ENCODE measurements around the gene ECHS1. TPM values are rescaled to one million over a fixed set of nuclear protein-coding genes. Genes with fewer than 3 reads are reported as not detected.
"Not testable (repeated sequence)": the region's sequence is repeated elsewhere in the genome, so short reads cannot be mapped to it uniquely, and the experiment has no call there.

Gene ECHS1
- total RNA-seq, 1 experiment from 2014 or later, result 37.3 TPM

DNA sequence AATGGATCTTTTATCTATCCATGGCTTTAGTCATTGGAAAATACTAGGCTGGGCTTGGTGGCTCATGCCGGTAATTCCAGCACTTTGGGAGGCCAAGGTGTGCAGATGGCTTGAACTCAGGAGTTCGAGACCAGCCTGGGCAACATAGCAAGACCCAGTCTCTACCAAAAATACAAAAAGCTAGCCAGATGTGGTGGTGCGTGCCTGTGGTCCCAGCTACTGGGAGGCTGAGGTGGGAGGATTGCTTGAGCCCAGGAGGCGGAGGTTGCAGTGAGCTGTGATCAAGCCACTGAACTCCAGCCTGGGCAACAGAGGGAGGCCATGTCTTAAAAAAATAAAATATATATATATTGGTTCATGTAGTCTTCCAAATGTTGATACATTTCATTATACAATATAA is 13.8 kb upstream of the ECHS1 start:
- H3K9me3 ChIP-seq (ENCODE audit: low read length), result not testable (repeated sequence)

DNA sequence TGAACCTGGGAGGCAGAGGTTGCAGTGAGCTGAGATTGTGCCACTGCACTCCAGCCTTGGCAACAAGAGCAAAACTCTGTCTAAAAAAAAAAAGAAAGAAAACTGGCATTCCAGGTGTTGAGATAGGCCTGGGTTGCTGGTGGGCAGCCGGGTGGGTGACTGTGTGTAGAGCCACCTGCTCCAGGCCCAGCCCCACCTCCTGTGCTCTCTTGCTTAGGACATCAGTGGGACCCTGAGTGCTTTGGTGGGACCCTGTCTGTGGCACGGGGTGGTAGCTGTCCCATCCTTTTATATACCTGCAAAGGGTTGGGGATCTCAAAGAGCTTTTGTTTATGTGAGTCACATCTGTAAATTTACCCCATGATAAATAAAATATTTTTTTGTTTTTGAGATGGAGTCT is 12.1 kb upstream of the ECHS1 start:
- no peaks in the 10 kb centered on the region for H3K27me3 ChIP-seq (ENCODE audit: low read length)
- no peaks in the 10 kb centered on the region for H3K9me3 ChIP-seq (ENCODE audit: low read length)
- no peak overlapping the region for H3K9ac ChIP-seq (ENCODE audit: low read length)
- no peak overlapping the region for H3K27ac ChIP-seq (ENCODE audit: low read length)
- no peaks in the 10 kb centered on the region for H3K79me2 ChIP-seq (ENCODE audit: low read length)
- no peaks in the 10 kb centered on the region for H3K36me3 ChIP-seq (ENCODE audit: insufficient read depth, low read length)
- no peaks in the 10 kb centered on the region for H4K20me1 ChIP-seq (ENCODE audit: insufficient read depth, low read depth, low read length)
- H3K4me3 ChIP-seq (ENCODE audit: low read length), result no peak overlapping the region
- H3K4me2 ChIP-seq (ENCODE audit: low read depth, low read length, poor library complexity, severe bottlenecking), result no peak overlapping the region
- no peaks in the 10 kb centered on the region for H3K9me2 ChIP-seq (replicated peaks; ENCODE audit: insufficient read depth, low read length)
- no peak overlapping the region for H2AFZ ChIP-seq (ENCODE audit: low read length)
- peaks cover 20% of the 10 kb centered on the region for H3K4me1 ChIP-seq (ENCODE audit: low read length)
- no peak for DNase-seq

More for the DNA sequence above, 13.8 kb upstream of the ECHS1 start:
- H3K27me3 ChIP-seq (ENCODE audit: low read length); H3K36me3 ChIP-seq (ENCODE audit: insufficient read depth, low read length); H3K4me2 ChIP-seq (ENCODE audit: low read depth, low read length, poor library complexity, severe bottlenecking); H3K9ac ChIP-seq (ENCODE audit: low read length); H2AFZ ChIP-seq (ENCODE audit: low read length); H3K79me2 ChIP-seq (ENCODE audit: low read length); H4K20me1 ChIP-seq (ENCODE audit: insufficient read depth, low read depth, low read length); H3K27ac ChIP-seq (ENCODE audit: low read length); H3K4me3 ChIP-seq (ENCODE audit: low read length); DNase-seq; H3K9me2 ChIP-seq (replicated peaks; ENCODE audit: insufficient read depth, low read length): not testable (repeated sequence)
- peaks cover 31% of the 10 kb centered on the region for H3K4me1 ChIP-seq (ENCODE audit: low read length)

DNA sequence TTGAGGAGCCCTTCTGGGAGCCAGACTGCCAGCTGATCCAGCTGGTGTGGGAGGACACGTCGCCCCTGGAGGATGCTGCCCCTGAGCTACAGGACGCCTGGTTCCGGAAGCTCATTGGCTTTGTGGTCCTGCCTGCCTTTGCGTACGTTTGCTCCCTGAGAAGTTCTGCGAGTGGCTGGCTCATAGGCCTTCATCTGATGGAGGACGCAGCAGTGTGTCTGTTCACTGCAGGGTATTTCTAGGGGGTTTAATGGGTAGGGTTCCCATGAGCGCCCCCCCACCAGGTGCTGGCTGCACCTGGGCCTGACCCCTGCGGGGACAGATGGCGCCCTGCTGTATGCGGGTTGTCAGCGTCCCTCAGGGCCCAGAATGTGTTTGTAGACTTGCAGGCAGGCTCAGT is 10.9 kb upstream of the ECHS1 start:
- Histone ChIP-seq H3K9me2 (replicated peaks; ENCODE audit: insufficient read depth, low read length) (no peaks in the 10 kb centered on the region), H3K27me3 (ENCODE audit: low read length) (no peaks in the 10 kb centered on the region), H3K9ac (ENCODE audit: low read length) (no peak overlapping the region), H4K20me1 (ENCODE audit: insufficient read depth, low read depth, low read length) (no peaks in the 10 kb centered on the region), H2AFZ (ENCODE audit: low read length) (no peak overlapping the region), H3K36me3 (ENCODE audit: insufficient read depth, low read length) (no peaks in the 10 kb centered on the region), H3K9me3 (ENCODE audit: low read length) (no peaks in the 10 kb centered on the region), H3K79me2 (ENCODE audit: low read length) (no peaks in the 10 kb centered on the region), H3K4me2 (ENCODE audit: low read depth, low read length, poor library complexity, severe bottlenecking) (no peak overlapping the region), H3K4me3 (ENCODE audit: low read length) (no peak overlapping the region), H3K27ac (ENCODE audit: low read length) (no peak overlapping the region), H3K4me1 (ENCODE audit: low read length) (peaks cover 14% of the 10 kb centered on the region)
- no peak for DNase-seq

DNA sequence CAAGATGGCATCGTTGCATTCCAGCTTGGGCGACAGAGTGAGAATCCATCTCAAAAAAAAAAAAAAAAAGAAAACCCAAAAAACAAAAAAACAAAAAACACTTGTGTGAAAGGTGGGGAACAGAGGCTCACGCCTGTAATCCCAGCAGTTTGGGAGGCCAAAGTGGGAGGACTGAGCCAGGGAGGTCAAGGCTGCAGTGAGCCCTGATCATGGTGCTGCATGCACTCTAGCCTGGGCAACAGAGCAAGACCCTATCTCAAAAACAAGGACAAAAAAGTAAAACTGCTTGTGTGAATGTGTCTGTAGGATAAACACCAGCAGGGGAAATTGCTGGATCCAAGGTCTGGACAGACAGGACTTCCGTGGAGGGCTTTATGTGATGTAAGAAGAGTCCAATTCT is 10.4 kb upstream of the ECHS1 start:
- Histone ChIP-seq H3K9ac (ENCODE audit: low read length) (no peak overlapping the region), H4K20me1 (ENCODE audit: insufficient read depth, low read depth, low read length) (no peaks in the 10 kb centered on the region), H3K4me2 (ENCODE audit: low read depth, low read length, poor library complexity, severe bottlenecking) (no peak overlapping the region), H3K4me1 (ENCODE audit: low read length) (peaks cover 13% of the 10 kb centered on the region), H3K79me2 (ENCODE audit: low read length) (no peaks in the 10 kb centered on the region), H3K9me3 (ENCODE audit: low read length) (no peaks in the 10 kb centered on the region), H3K9me2 (replicated peaks; ENCODE audit: insufficient read depth, low read length) (no peaks in the 10 kb centered on the region), H3K4me3 (ENCODE audit: low read length) (no peak overlapping the region), H3K27ac (ENCODE audit: low read length) (no peak overlapping the region), H2AFZ (ENCODE audit: low read length) (no peak overlapping the region), H3K36me3 (ENCODE audit: insufficient read depth, low read length) (no peaks in the 10 kb centered on the region), H3K27me3 (ENCODE audit: low read length) (no peaks in the 10 kb centered on the region)
- no peak for DNase-seq

DNA sequence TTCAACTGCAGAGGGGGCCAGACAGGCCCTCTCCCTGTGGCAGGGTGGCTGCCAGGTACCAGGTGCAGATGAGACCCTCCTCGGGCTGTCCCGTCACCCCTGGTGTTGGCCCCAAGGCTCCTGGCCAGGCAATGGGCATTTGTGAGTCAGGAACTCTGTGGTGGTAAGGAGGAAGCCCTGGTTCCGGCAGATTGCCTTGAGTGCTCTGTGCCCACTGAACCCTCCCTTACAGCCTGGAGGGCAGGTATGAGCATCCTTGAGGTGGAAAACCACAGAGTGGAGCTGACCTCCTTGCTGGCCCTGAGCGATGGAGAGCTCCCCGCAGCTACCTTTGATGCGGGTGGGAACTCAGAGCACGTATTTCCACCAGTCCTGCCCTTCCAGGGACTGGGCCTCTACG is 7.9 kb upstream of the ECHS1 start:
- H3K27me3 ChIP-seq (ENCODE audit: low read length), result no peaks in the 10 kb centered on the region
- no peak overlapping the region for H3K27ac ChIP-seq (ENCODE audit: low read length)
- no peaks in the 10 kb centered on the region for H3K36me3 ChIP-seq (ENCODE audit: insufficient read depth, low read length)
- DNase-seq, result no peak
- no peak overlapping the region for H3K4me2 ChIP-seq (ENCODE audit: low read depth, low read length, poor library complexity, severe bottlenecking)
- H3K9me3 ChIP-seq (ENCODE audit: low read length), result no peaks in the 10 kb centered on the region
- H3K4me3 ChIP-seq (ENCODE audit: low read length), result no peak overlapping the region
- no peak overlapping the region for H2AFZ ChIP-seq (ENCODE audit: low read length)
- no peaks in the 10 kb centered on the region for H3K79me2 ChIP-seq (ENCODE audit: low read length)
- H4K20me1 ChIP-seq (ENCODE audit: insufficient read depth, low read depth, low read length), result no peaks in the 10 kb centered on the region
- H3K4me1 ChIP-seq (ENCODE audit: low read length), result peaks cover 17% of the 10 kb centered on the region
- no peaks in the 10 kb centered on the region for H3K9me2 ChIP-seq (replicated peaks; ENCODE audit: insufficient read depth, low read length)
- no peak overlapping the region for H3K9ac ChIP-seq (ENCODE audit: low read length)

DNA sequence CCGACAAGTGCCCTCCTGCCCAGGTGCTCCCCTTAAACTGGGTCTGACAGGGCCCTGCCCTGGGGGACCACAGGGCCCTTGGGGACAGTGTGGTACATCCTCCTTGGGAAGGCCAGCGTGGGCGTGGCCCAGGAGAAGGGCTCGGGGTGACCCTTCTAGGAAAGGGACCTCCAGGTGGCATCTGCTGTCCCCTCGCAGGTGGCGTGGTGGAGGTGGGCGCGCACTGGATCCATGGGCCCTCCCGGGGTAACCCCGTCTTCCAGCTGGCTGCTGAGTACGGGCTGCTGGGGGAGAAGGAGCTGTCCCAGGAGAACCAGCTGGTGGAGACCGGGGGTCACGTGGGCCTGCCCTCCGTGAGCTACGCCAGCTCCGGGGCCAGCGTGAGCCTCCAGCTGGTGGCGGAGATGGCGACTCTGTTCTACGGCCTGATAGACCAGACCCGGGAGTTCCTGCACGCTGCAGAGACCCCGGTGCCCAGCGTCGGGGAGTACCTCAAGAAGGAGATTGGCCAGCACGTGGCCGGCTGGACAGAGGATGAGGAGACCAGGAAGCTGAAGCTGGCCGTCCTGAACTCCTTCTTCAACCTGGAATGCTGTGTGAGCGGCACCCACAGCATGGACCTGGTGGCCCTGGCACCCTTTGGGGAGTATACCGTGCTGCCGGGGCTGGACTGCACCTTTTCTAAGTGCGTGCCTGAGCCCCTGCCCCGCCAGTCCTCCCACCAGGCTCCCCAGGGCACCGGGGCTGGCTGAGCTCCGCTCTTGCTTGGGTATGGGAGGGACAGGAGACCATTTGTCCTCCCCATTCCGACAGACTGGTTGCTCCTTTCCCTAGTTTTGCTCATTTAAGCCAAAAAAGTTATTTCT is 6.9 kb upstream of the ECHS1 start:
- Histone ChIP-seq H3K4me3 (ENCODE audit: low read length) (no peak overlapping the region), H3K4me2 (ENCODE audit: low read depth, low read length, poor library complexity, severe bottlenecking) (no peak overlapping the region), H3K36me3 (ENCODE audit: insufficient read depth, low read length) (no peaks in the 10 kb centered on the region), H2AFZ (ENCODE audit: low read length) (no peak overlapping the region), H3K79me2 (ENCODE audit: low read length) (no peaks in the 10 kb centered on the region), H4K20me1 (ENCODE audit: insufficient read depth, low read depth, low read length) (no peaks in the 10 kb centered on the region), H3K4me1 (ENCODE audit: low read length) (peaks cover 17% of the 10 kb centered on the region), H3K27ac (ENCODE audit: low read length) (no peak overlapping the region), H3K27me3 (ENCODE audit: low read length) (no peaks in the 10 kb centered on the region), H3K9ac (ENCODE audit: low read length) (no peak overlapping the region), H3K9me3 (ENCODE audit: low read length) (no peaks in the 10 kb centered on the region), H3K9me2 (replicated peaks; ENCODE audit: insufficient read depth, low read length) (no peaks in the 10 kb centered on the region)
- no peak for DNase-seq

DNA sequence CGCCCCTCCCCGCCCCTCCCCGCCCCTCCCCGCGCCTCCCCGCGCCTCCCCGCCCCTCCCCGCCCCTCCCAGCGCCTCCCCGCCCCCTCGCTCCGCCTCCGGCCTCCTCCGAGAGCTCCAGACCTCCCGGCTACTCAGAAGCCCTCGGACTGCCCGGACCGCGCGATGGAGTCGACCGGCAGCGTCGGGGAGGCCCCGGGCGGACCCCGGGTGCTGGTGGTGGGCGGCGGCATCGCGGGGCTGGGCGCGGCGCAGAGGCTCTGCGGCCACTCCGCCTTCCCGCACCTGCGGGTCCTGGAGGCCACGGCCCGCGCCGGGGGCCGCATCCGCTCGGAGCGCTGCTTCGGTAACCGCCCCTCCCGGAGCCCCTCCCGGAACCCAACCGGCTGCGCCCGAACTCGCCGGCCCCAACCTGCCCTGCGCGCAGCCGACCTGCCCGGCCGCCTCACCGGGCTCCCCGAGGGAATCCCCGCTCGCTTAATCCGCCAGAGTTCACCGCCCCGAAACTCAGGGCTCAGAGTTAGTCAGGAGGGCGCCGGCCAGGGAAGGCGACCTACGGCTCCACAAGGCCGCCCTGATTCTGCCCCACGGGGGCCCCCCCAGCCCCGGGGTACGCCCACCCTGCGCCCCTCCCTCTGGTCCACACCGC is 6.1 kb upstream of the ECHS1 start, which contains the start of gene PAOX:
Gene PAOX (plus strand): TSS at position 111 of the 649 bp plus-strand sequence. CDS start 55 bp downstream, at position 166.
- H3K36me3 ChIP-seq (ENCODE audit: insufficient read depth, low read length), result no peaks in the 10 kb centered on the region
- H3K4me3 ChIP-seq (ENCODE audit: low read length), result peak within 1 kb of the TSS; percentile 64
- no peaks in the 10 kb centered on the region for H4K20me1 ChIP-seq (ENCODE audit: insufficient read depth, low read depth, low read length)
- DNase-seq, result peak; percentile 63
- H2AFZ ChIP-seq (ENCODE audit: low read length), result peak within 1 kb of the TSS; percentile 43; the same call in 1 of the 2 replicates
- H3K9ac ChIP-seq (ENCODE audit: low read length), result peak within 1 kb of the TSS; percentile 67
- H3K4me1 ChIP-seq (ENCODE audit: low read length), result peaks cover 17% of the 10 kb centered on the region
- no peaks in the 10 kb centered on the region for H3K27me3 ChIP-seq (ENCODE audit: low read length)
- H3K9me3 ChIP-seq (ENCODE audit: low read length), result no peaks in the 10 kb centered on the region
- no peaks in the 10 kb centered on the region for H3K9me2 ChIP-seq (replicated peaks; ENCODE audit: insufficient read depth, low read length)
- no peaks in the 10 kb centered on the region for H3K79me2 ChIP-seq (ENCODE audit: low read length)
- H3K4me2 ChIP-seq (ENCODE audit: low read depth, low read length, poor library complexity, severe bottlenecking), result peak within 1 kb of the TSS; percentile 67
- no peak within 1 kb of the TSS for H3K27ac ChIP-seq (ENCODE audit: low read length)

DNA sequence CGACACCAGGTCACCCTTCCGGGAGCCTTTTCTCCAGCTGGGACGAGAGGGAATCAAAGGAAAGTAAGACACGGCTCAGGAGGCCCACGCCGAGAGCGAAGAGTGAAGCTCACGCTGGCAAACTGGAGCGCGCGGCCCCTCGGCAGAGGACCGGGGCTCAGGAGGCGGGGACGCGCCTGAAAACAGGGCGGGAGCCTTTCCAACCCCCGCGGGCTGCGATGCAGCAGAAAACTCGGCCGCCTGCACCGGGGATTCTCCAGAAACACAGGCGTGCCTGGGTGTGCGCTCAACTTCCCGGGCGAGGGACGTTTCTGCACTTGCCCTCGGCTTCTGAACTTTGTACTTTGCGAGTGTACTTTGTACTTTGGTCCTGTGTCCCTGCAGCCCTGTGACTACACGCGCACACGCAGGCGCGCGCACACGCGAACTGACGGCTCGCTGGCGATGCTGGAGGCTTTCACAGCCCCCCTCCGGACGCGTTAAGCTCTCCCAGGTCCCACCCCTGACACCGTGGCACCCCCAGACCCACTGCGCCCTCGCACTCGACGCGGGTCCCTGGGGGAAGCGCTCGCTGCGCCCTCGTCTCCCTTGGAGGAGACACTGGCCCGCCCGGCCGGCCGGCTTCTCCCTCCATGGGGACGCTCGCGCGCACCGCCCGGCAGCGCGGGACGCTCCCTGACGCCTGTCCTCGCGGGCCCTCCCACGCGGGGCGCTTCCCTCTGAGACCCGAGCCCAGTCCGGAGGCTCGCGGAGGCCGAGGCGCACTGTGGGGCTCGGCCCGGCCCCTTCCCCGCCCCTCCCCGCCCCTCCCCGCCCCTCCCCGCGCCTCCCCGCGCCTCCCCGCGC is 5.3 kb upstream of the ECHS1 start:
- DNase-seq, result peak; percentile 52
- Histone ChIP-seq H4K20me1 (ENCODE audit: insufficient read depth, low read depth, low read length) (no peaks in the 10 kb centered on the region), H3K9ac (ENCODE audit: low read length) (peak overlapping the region; percentile 67), H3K27me3 (ENCODE audit: low read length) (no peaks in the 10 kb centered on the region), H3K9me3 (ENCODE audit: low read length) (no peaks in the 10 kb centered on the region), H3K4me3 (ENCODE audit: low read length) (peak overlapping the region; percentile 64), H3K79me2 (ENCODE audit: low read length) (no peaks in the 10 kb centered on the region), H2AFZ (ENCODE audit: low read length) (peak overlapping the region; percentile 43; the same call in 1 of the 2 replicates), H3K9me2 (replicated peaks; ENCODE audit: insufficient read depth, low read length) (no peaks in the 10 kb centered on the region), H3K36me3 (ENCODE audit: insufficient read depth, low read length) (no peaks in the 10 kb centered on the region), H3K4me2 (ENCODE audit: low read depth, low read length, poor library complexity, severe bottlenecking) (peak overlapping the region; percentile 67), H3K27ac (ENCODE audit: low read length) (no peak overlapping the region), H3K4me1 (ENCODE audit: low read length) (peaks cover 21% of the 10 kb centered on the region)

Measured in Karpas-422 (cell line).